Activated naive CD4-positive, alpha-beta T cell treated with Interleukin-2 at 50 U/mL for 16 hours (primary cell): Measurements from ENCODE around the gene DNMT1.

Experiments
- DNase-seq: peaks from one replicate; pipeline ENCODE4 v3.0.0-alpha.2; 2020

Gene DNMT1

GRCh38 chr19:10091895-10092641, 102.7 kb downstream of the DNMT1 start:
- DNase-seq: no peak

- no peak for DNase-seq
Measured at GRCh38 chr19:10091370-10091687, 103.4 kb downstream of the DNMT1 start.

GRCh38 chr19:10089801-10090375, 104.9 kb downstream of the DNMT1 start:
- DNase-seq: no peak

- no peak for DNase-seq
Measured at GRCh38 chr19:10088949-10089554, 105.7 kb downstream of the DNMT1 start.

GRCh38 chr19:10087296-10088061, 107.3 kb downstream of the DNMT1 start:
- no peak for DNase-seq

GRCh38 chr19:10086591-10087192, 108.1 kb downstream of the DNMT1 start:
- peak; percentile 49 for DNase-seq

GRCh38 chr19:10085641-10086590, 108.8 kb downstream of the DNMT1 start, which contains the start of gene SHFL:
Gene SHFL (plus strand): TSS chr19:10086317. CDS start chr19:10086428, 111 bp downstream.
- DNase-seq: peak; percentile 84

GRCh38 chr19:10084803-10085202, 110.0 kb downstream of the DNMT1 start:
- no peak for DNase-seq

GRCh38 chr19:10083911-10084310, 110.8 kb downstream of the DNMT1 start:
- no peak for DNase-seq
